ENCODE measurements around the gene SPATS2.

SPATS2 gene

GRCh38 chr12:49541140-49541861, 174.0 kb downstream of the SPATS2 start:
- Histone ChIP-seq H3K36me3 (ENCODE audit: control insufficient read depth, insufficient read depth, low read length) (no peaks in the 10 kb centered on the region), H3K9me3 (ENCODE audit: control insufficient read depth, low read length) (no peaks in the 10 kb centered on the region), H3K27ac (ENCODE audit: low read depth, low read length, severe bottlenecking) (no peak overlapping the region), H3K4me1 (ENCODE audit: control insufficient read depth, insufficient read depth, low read length, poor library complexity, severe bottlenecking) (peaks cover 10% of the 10 kb centered on the region), H3K4me3 (ENCODE audit: extremely low read depth, insufficient read depth, low read length, poor library complexity, severe bottlenecking) (no peak overlapping the region)
- 74 to 75% methylated on average over 7 to 11 of the region's 18 CpGs for WGBS, 2 experiments (ENCODE audit: insufficient coverage in 2 of 2)

- no peak overlapping the region for H3K4me3 ChIP-seq (ENCODE audit: extremely low read depth, insufficient read depth, low read length, poor library complexity, severe bottlenecking)
- H3K27ac ChIP-seq (ENCODE audit: low read depth, low read length, severe bottlenecking) = no peak overlapping the region
- H3K36me3 ChIP-seq (ENCODE audit: control insufficient read depth, insufficient read depth, low read length) = no peaks in the 10 kb centered on the region
- peaks cover 10% of the 10 kb centered on the region for H3K4me1 ChIP-seq (ENCODE audit: control insufficient read depth, insufficient read depth, low read length, poor library complexity, severe bottlenecking)
- WGBS, 2 experiments (ENCODE audit: insufficient coverage in 2 of 2) = 79 to 81% methylated on average over 5 to 7 of the region's 7 CpGs
- no peaks in the 10 kb centered on the region for H3K9me3 ChIP-seq (ENCODE audit: control insufficient read depth, low read length)
Observed at GRCh38 chr12:49541911-49542505, 174.7 kb downstream of the SPATS2 start.

DNA sequence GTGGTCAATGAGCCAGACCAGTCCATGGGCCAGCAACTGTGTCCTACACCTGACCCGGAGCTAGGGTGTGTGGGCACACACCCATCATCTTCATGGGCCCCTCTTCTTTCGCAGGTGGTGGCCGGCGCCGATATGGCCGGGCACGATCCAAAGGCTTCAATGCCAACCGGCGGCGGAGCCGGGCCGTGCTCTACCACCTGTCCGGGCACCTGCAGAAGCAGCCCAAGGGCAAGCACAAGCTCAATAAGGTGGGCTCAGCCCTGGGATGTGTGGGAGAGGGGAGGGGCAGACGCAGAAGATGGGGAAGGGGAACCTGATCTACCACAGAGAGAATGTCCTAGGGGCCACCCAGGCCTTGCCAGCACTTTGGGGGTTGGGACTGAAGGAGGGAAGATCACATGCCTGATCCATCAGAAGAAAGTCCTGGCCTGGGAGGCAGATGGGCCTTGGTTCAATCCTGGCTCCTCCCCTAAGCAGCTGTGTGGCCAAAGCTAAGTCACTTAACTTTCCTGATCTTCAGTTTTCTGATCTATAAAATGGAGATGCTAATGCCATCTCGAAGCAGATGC, 175.4 kb downstream of the SPATS2 start:
- H3K4me1 ChIP-seq (ENCODE audit: control insufficient read depth, insufficient read depth, low read length, poor library complexity, severe bottlenecking) = peaks cover 5% of the 10 kb centered on the region
- H3K36me3 ChIP-seq (ENCODE audit: control insufficient read depth, insufficient read depth, low read length) = no peaks in the 10 kb centered on the region
- 96 to 97% methylated on average over 15 of the region's 15 CpGs for WGBS, 2 experiments (ENCODE audit: insufficient coverage in 2 of 2)
- H3K4me3 ChIP-seq (ENCODE audit: extremely low read depth, insufficient read depth, low read length, poor library complexity, severe bottlenecking) = no peak overlapping the region
- H3K9me3 ChIP-seq (ENCODE audit: control insufficient read depth, low read length) = no peaks in the 10 kb centered on the region
- H3K27ac ChIP-seq (ENCODE audit: low read depth, low read length, severe bottlenecking) = no peak overlapping the region

- WGBS, 2 experiments (ENCODE audit: insufficient coverage in 2 of 2) = 66 to 81% methylated on average over 18 to 20 of the region's 20 CpGs
Observed at GRCh38 chr12:49543221-49543913, 176.1 kb downstream of the SPATS2 start.

GRCh38 chr12:49543914-49544815, 176.9 kb downstream of the SPATS2 start:
- 17 to 19% methylated on average over 31 to 32 of the region's 39 CpGs for WGBS, 2 experiments (ENCODE audit: insufficient coverage in 2 of 2)
- Histone ChIP-seq H3K27ac (ENCODE audit: low read depth, low read length, severe bottlenecking) (no peak overlapping the region), H3K4me3 (ENCODE audit: extremely low read depth, insufficient read depth, low read length, poor library complexity, severe bottlenecking) (no peak overlapping the region)

More at GRCh38 chr12:49543221-49543913, 176.1 kb downstream of the SPATS2 start:
- no peak overlapping the region for H3K4me3 ChIP-seq (ENCODE audit: extremely low read depth, insufficient read depth, low read length, poor library complexity, severe bottlenecking)
- no peaks in the 10 kb centered on the region for H3K9me3 ChIP-seq (ENCODE audit: control insufficient read depth, low read length)
- H3K4me1 ChIP-seq (ENCODE audit: control insufficient read depth, insufficient read depth, low read length, poor library complexity, severe bottlenecking) = peaks cover 4% of the 10 kb centered on the region
- no peak overlapping the region for H3K27ac ChIP-seq (ENCODE audit: low read depth, low read length, severe bottlenecking)
- H3K36me3 ChIP-seq (ENCODE audit: control insufficient read depth, insufficient read depth, low read length) = no peaks in the 10 kb centered on the region

DNA sequence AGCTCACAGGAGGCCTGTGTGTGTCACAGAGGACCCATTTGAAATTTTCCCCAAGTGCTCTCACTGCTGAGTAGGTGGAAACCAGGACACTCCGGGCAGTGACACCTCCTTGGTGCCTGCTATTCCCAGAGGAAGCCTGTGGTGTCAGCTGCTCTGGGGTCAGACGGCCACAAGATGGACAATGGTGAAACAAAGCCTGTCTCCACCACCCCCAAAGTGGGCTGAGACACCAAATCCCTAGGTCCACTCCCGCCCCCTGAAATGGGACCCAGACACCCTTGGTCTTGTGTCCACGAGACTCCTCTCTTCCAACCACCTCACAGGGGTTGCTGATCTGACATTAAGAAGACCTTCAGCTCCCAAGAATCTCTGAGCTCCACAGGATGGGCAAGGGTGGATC, 178.6 kb downstream of the SPATS2 start:
- 96 to 100% methylated on average over 3 to 4 of the region's 4 CpGs for WGBS, 2 experiments (ENCODE audit: insufficient coverage in 2 of 2)
- Histone ChIP-seq H3K36me3 (ENCODE audit: control insufficient read depth, insufficient read depth, low read length) (no peaks in the 10 kb centered on the region), H3K9me3 (ENCODE audit: control insufficient read depth, low read length) (no peaks in the 10 kb centered on the region), H3K27ac (ENCODE audit: low read depth, low read length, severe bottlenecking) (no peak overlapping the region), H3K4me1 (ENCODE audit: control insufficient read depth, insufficient read depth, low read length, poor library complexity, severe bottlenecking) (peaks cover 7% of the 10 kb centered on the region), H3K4me3 (ENCODE audit: extremely low read depth, insufficient read depth, low read length, poor library complexity, severe bottlenecking) (no peak overlapping the region)

More at GRCh38 chr12:49543914-49544815, 176.9 kb downstream of the SPATS2 start:
- H3K4me1 ChIP-seq (ENCODE audit: control insufficient read depth, insufficient read depth, low read length, poor library complexity, severe bottlenecking) = peaks cover 4% of the 10 kb centered on the region
- no peaks in the 10 kb centered on the region for H3K9me3 ChIP-seq (ENCODE audit: control insufficient read depth, low read length)
- no peaks in the 10 kb centered on the region for H3K36me3 ChIP-seq (ENCODE audit: control insufficient read depth, insufficient read depth, low read length)

DNA sequence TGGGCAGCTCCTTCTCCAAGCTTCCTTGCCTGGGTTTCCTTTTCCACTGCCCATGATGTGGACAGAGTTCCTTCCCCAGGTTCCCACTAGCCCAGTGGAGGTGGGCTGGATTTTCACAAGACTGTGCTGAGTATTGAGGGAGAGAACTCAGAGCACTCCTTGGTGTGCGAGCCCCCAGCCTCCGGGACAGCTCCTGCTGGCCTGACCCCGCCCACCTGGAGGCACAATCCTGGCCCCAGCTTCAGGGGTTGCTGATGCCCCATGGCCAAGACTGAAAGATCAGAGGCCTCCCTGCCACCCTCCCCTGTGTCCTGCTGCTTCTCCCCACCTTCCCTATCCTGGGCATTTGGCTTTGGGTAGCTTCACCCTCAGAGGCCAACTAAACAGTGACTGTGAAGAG, 179.2 kb downstream of the SPATS2 start:
- H3K36me3 ChIP-seq (ENCODE audit: control insufficient read depth, insufficient read depth, low read length) = no peaks in the 10 kb centered on the region
- WGBS, 2 experiments (ENCODE audit: insufficient coverage in 2 of 2) = 70% methylated on average over 3 of the region's 3 CpGs
- peaks cover 7% of the 10 kb centered on the region for H3K4me1 ChIP-seq (ENCODE audit: control insufficient read depth, insufficient read depth, low read length, poor library complexity, severe bottlenecking)
- H3K27ac ChIP-seq (ENCODE audit: low read depth, low read length, severe bottlenecking) = no peak overlapping the region
- H3K4me3 ChIP-seq (ENCODE audit: extremely low read depth, insufficient read depth, low read length, poor library complexity, severe bottlenecking) = no peak overlapping the region
- no peaks in the 10 kb centered on the region for H3K9me3 ChIP-seq (ENCODE audit: control insufficient read depth, low read length)

GRCh38 chr12:49547090-49547690, 179.9 kb downstream of the SPATS2 start:
- Histone ChIP-seq H3K36me3 (ENCODE audit: control insufficient read depth, insufficient read depth, low read length) (no peaks in the 10 kb centered on the region), H3K27ac (ENCODE audit: low read depth, low read length, severe bottlenecking) (no peak overlapping the region), H3K9me3 (ENCODE audit: control insufficient read depth, low read length) (no peaks in the 10 kb centered on the region), H3K4me3 (ENCODE audit: extremely low read depth, insufficient read depth, low read length, poor library complexity, severe bottlenecking) (no peak overlapping the region), H3K4me1 (ENCODE audit: control insufficient read depth, insufficient read depth, low read length, poor library complexity, severe bottlenecking) (peaks cover 7% of the 10 kb centered on the region)
- WGBS, 2 experiments (ENCODE audit: insufficient coverage in 2 of 2) = 80 to 89% methylated on average over 6 to 7 of the region's 7 CpGs

- WGBS, 2 experiments (ENCODE audit: insufficient coverage in 2 of 2) = 85 to 96% methylated on average over 4 to 7 of the region's 8 CpGs
- H3K4me3 ChIP-seq (ENCODE audit: extremely low read depth, insufficient read depth, low read length, poor library complexity, severe bottlenecking) = no peak overlapping the region
Observed at GRCh38 chr12:49548481-49548821, 181.2 kb downstream of the SPATS2 start.

More at GRCh38 chr12:49548481-49548821, 181.2 kb downstream of the SPATS2 start:
- no peaks in the 10 kb centered on the region for H3K9me3 ChIP-seq (ENCODE audit: control insufficient read depth, low read length)
- H3K27ac ChIP-seq (ENCODE audit: low read depth, low read length, severe bottlenecking) = no peak overlapping the region
- H3K36me3 ChIP-seq (ENCODE audit: control insufficient read depth, insufficient read depth, low read length) = no peaks in the 10 kb centered on the region
- H3K4me1 ChIP-seq (ENCODE audit: control insufficient read depth, insufficient read depth, low read length, poor library complexity, severe bottlenecking) = peaks cover 7% of the 10 kb centered on the region

Measured in mesodermal cell (in vitro differentiated cells).